Measurements from ENCODE around the gene CUL9. TPM values are rescaled to one million over a fixed set of nuclear protein-coding genes. Genes with fewer than 3 reads are reported as not detected.

CUL9 gene
- total RNA-seq, 2 experiments from 2014 or later, result 34.0 to 35.1 TPM

- intact Hi-C loops (cut with DNase I, micrococcal nuclease), result no loop called here
- Mint-ChIP-seq H3K36me3 (ENCODE audit: low read depth) (peaks cover 9% of the 10 kb centered on the region), H3K27me3 (peaks cover 5% of the 10 kb centered on the region), H3K4me1 (peaks cover 19% of the 10 kb centered on the region), H3K4me3 (no peak overlapping the region), H3K9me3 (ENCODE audit: low read depth) (no peaks in the 10 kb centered on the region), H3K27ac (no peak overlapping the region)
- DNase-seq, result no peak
- no peak for ATAC-seq
- CTCF ChIA-PET, result interaction anchor here (0.6 to 1.0 kb wide), 3 partner anchors 27 to 226 kb away, joined by 3 to 4 read pairs (median 3); no protein-coding TSS in a partner anchor
- POLR2A ChIA-PET, result no interaction called here
These were observed 49.9 kb downstream of the CUL9 start for GRCh38 chr6:43231735-43232450.

GRCh38 chr6:43235841-43236240 is 53.8 kb downstream of the CUL9 start:
- POLR2A ChIA-PET, result no interaction called here

GRCh38 chr6:43239054-43239453 is 57.1 kb downstream of the CUL9 start:
- DNase-seq, result no peak
- ATAC-seq, result no peak
- Mint-ChIP-seq H3K27ac (no peak overlapping the region), H3K4me1 (peaks cover 2% of the 10 kb centered on the region), H3K9me3 (ENCODE audit: low read depth) (peaks cover 4% of the 10 kb centered on the region), H3K4me3 (no peak overlapping the region), H3K27me3 (peaks cover 18% of the 10 kb centered on the region), H3K36me3 (ENCODE audit: low read depth) (no peaks in the 10 kb centered on the region)
- ChIA-PET CTCF (interaction anchor here (0.7 kb wide), 1 partner anchor 207 kb away, joined by 3 read pairs; no protein-coding TSS in a partner anchor), POLR2A (no interaction called here)
- intact Hi-C loops (cut with DNase I, micrococcal nuclease), result no loop called here

More at GRCh38 chr6:43235841-43236240, 53.8 kb downstream of the CUL9 start:
- Mint-ChIP-seq H3K27me3 (peaks cover 15% of the 10 kb centered on the region), H3K4me1 (peaks cover 2% of the 10 kb centered on the region), H3K9me3 (ENCODE audit: low read depth) (peaks cover 4% of the 10 kb centered on the region), H3K27ac (no peak overlapping the region), H3K36me3 (ENCODE audit: low read depth) (no peaks in the 10 kb centered on the region), H3K4me3 (no peak overlapping the region)
- intact Hi-C loops (cut with DNase I, micrococcal nuclease), result no loop called here
- CTCF ChIA-PET, result no interaction called here
- ATAC-seq (no peak), DNase-seq (no peak)

GRCh38 chr6:43240950-43241349 is 59.0 kb downstream of the CUL9 start:
- DNase-seq (no peak), ATAC-seq (no peak)
- H3K36me3 Mint-ChIP-seq (ENCODE audit: low read depth), result no peaks in the 10 kb centered on the region
- no peak overlapping the region for H3K4me3 Mint-ChIP-seq
- POLR2A ChIA-PET, result no interaction called here
- CTCF ChIA-PET, result interaction anchor here (2.3 kb wide), 1 partner anchor 11 kb away, joined by 17 read pairs; the partner anchor contains the start of gene DNPH1
- peaks cover 18% of the 10 kb centered on the region for H3K27me3 Mint-ChIP-seq
- no peak overlapping the region for H3K27ac Mint-ChIP-seq
- H3K4me1 Mint-ChIP-seq, result peaks cover 2% of the 10 kb centered on the region
- intact Hi-C loops (cut with DNase I, micrococcal nuclease), result no loop called here
- H3K9me3 Mint-ChIP-seq (ENCODE audit: low read depth), result peaks cover 4% of the 10 kb centered on the region

- DNase-seq (no peak), ATAC-seq (no peak)
- Mint-ChIP-seq H3K27ac (no peak overlapping the region), H3K9me3 (ENCODE audit: low read depth) (peaks cover 4% of the 10 kb centered on the region), H3K4me3 (no peak overlapping the region), H3K4me1 (peaks cover 2% of the 10 kb centered on the region), H3K36me3 (ENCODE audit: low read depth) (no peaks in the 10 kb centered on the region), H3K27me3 (peaks cover 15% of the 10 kb centered on the region)
- intact Hi-C loops (cut with DNase I, micrococcal nuclease), result no loop called here
- POLR2A ChIA-PET, result no interaction called here
- CTCF ChIA-PET, result interaction anchor here (2.3 kb wide), 1 partner anchor 12 kb away, joined by 17 read pairs; the partner anchor contains the start of gene DNPH1
These were observed 59.5 kb downstream of the CUL9 start for GRCh38 chr6:43241446-43241845.

- intact Hi-C loops (cut with DNase I, micrococcal nuclease), result no loop called here
- POLR2A ChIA-PET, result no interaction called here
These were observed 61.1 kb downstream of the CUL9 start, which contains the start of gene TTBK1 for GRCh38 chr6:43242908-43243663. Gene TTBK1 (plus strand): TSS chr6:43243481. CDS start chr6:43246661, 3,180 bp downstream.

GRCh38 chr6:43243664-43244321 is 61.8 kb downstream of the CUL9 start:
- ChIA-PET CTCF (interaction anchor here (0.8 to 1.4 kb wide), 2 partner anchors 15 to 268 kb away, joined by 3 to 4 read pairs; partner anchors contain the start of gene DNPH1), POLR2A (no interaction called here)
- DNase-seq (no peak), ATAC-seq (no peak)
- peaks cover 9% of the 10 kb centered on the region for H3K27me3 Mint-ChIP-seq
- H3K27ac Mint-ChIP-seq, result no peak overlapping the region
- intact Hi-C loops (cut with DNase I, micrococcal nuclease), result no loop called here
- peaks cover 17% of the 10 kb centered on the region for H3K4me1 Mint-ChIP-seq
- peaks cover 4% of the 10 kb centered on the region for H3K9me3 Mint-ChIP-seq (ENCODE audit: low read depth)
- no peaks in the 10 kb centered on the region for H3K36me3 Mint-ChIP-seq (ENCODE audit: low read depth)
- no peak overlapping the region for H3K4me3 Mint-ChIP-seq

More at GRCh38 chr6:43242908-43243663, 61.1 kb downstream of the CUL9 start, which contains the start of gene TTBK1:
- peak; percentile 73 for DNase-seq
- H3K9me3 Mint-ChIP-seq (ENCODE audit: low read depth), result peaks cover 4% of the 10 kb centered on the region
- ATAC-seq, result no peak
- H3K27me3 Mint-ChIP-seq, result peaks cover 9% of the 10 kb centered on the region
- no peak within 1 kb of the TSS for H3K4me3 Mint-ChIP-seq
- no peaks in the 10 kb centered on the region for H3K36me3 Mint-ChIP-seq (ENCODE audit: low read depth)
- peaks cover 17% of the 10 kb centered on the region for H3K4me1 Mint-ChIP-seq
- CTCF ChIA-PET, result no interaction called here
- H3K27ac Mint-ChIP-seq, result no peak within 1 kb of the TSS

GRCh38 chr6:43246301-43247113 is 64.5 kb downstream of the CUL9 start:
- H3K4me1 Mint-ChIP-seq, result peaks cover 23% of the 10 kb centered on the region
- POLR2A ChIA-PET, result interaction anchor here (0.6 to 1.2 kb wide), 2 partner anchors 9 to 271 kb away, joined by 3 to 5 read pairs; partner anchors contain the start of gene POLR1C
- H3K27ac Mint-ChIP-seq, result peak overlapping the region; percentile 62
- H3K36me3 Mint-ChIP-seq (ENCODE audit: low read depth), result no peaks in the 10 kb centered on the region
- ATAC-seq (peak; percentile 34), DNase-seq (peak; percentile 47)
- peak overlapping the region; percentile 68 for H3K4me3 Mint-ChIP-seq
- H3K27me3 Mint-ChIP-seq, result peaks cover 11% of the 10 kb centered on the region
- intact Hi-C loops (cut with DNase I, micrococcal nuclease), result loop anchor here (1.0 to 5.0 kb wide), 12 partner anchors 17 to 383 kb away; partner anchors contain the start of genes ABCC10 (in 2 of the 2), DNPH1 (in 2 of the 2), CNPY3 (in 1 of the 2) and GTPBP2 (in 1 of the 2)
- CTCF ChIA-PET, result interaction anchor here (0.6 to 1.9 kb wide), 2 partner anchors 17 to 399 kb away, joined by 3 to 8 read pairs; partner anchors contain the start of gene DNPH1
- H3K9me3 Mint-ChIP-seq (ENCODE audit: low read depth), result no peaks in the 10 kb centered on the region

- peak; percentile 94 for DNase-seq
- ATAC-seq, result peak; percentile 99
- CTCF ChIA-PET, result interaction anchor here (0.6 to 1.9 kb wide), 2 partner anchors 18 to 270 kb away, joined by 3 to 8 read pairs; partner anchors contain the start of gene DNPH1
- H3K4me1 Mint-ChIP-seq, result peaks cover 25% of the 10 kb centered on the region
- H3K4me3 Mint-ChIP-seq, result peak overlapping the region; percentile 68
- H3K27ac Mint-ChIP-seq, result peak overlapping the region; percentile 62
- intact Hi-C loops (cut with DNase I, micrococcal nuclease), result loop anchor here (1.0 to 5.0 kb wide), 12 partner anchors 18 to 382 kb away; partner anchors contain the start of genes ABCC10 (in 2 of the 2), DNPH1 (in 2 of the 2), CNPY3 (in 1 of the 2) and GTPBP2 (in 1 of the 2)
- H3K27me3 Mint-ChIP-seq, result peaks cover 14% of the 10 kb centered on the region
- H3K9me3 Mint-ChIP-seq (ENCODE audit: low read depth), result no peaks in the 10 kb centered on the region
- POLR2A ChIA-PET, result interaction anchor here (0.6 to 1.2 kb wide), 2 partner anchors 9 to 270 kb away, joined by 3 to 5 read pairs; partner anchors contain the start of gene POLR1C
- no peaks in the 10 kb centered on the region for H3K36me3 Mint-ChIP-seq (ENCODE audit: low read depth)
These were observed 65.4 kb downstream of the CUL9 start for GRCh38 chr6:43247114-43247999.
